ENCODE results near the gene KRTAP6-1.

GRCh38 chr21:30629200-30629599 lies 15.5 kb upstream of the KRTAP6-1 start:
- TF ChIP-seq, protein P1, sequence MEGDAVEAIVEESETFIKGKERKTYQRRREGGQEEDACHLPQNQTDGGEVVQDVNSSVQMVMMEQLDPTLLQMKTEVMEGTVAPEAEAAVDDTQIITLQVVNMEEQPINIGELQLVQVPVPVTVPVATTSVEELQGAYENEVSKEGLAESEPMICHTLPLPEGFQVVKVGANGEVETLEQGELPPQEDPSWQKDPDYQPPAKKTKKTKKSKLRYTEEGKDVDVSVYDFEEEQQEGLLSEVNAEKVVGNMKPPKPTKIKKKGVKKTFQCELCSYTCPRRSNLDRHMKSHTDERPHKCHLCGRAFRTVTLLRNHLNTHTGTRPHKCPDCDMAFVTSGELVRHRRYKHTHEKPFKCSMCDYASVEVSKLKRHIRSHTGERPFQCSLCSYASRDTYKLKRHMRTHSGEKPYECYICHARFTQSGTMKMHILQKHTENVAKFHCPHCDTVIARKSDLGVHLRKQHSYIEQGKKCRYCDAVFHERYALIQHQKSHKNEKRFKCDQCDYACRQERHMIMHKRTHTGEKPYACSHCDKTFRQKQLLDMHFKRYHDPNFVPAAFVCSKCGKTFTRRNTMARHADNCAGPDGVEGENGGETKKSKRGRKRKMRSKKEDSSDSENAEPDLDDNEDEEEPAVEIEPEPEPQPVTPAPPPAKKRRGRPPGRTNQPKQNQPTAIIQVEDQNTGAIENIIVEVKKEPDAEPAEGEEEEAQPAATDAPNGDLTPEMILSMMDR (IDR thresholded peaks at IDR 0.05 in 2 of 3, conservative IDR thresholded peaks at IDR 0.05 in 1 of 3; ENCODE audit: control insufficient read depth in 2 of 3, extremely low read depth in 1 of 3, insufficient read depth in 1 of 3, low read depth in 3 of 3, low read length in 3 of 3): no peak
- TF ChIP-seq SUZ12 (IDR thresholded peaks at IDR 0.05; ENCODE audit: unreplicated experiment) (no peak), E4F1 (IDR thresholded peaks at IDR 0.05; ENCODE audit: borderline replicate concordance, partially characterized antibody) (no peak)
- TF ChIP-seq, protein P2, sequence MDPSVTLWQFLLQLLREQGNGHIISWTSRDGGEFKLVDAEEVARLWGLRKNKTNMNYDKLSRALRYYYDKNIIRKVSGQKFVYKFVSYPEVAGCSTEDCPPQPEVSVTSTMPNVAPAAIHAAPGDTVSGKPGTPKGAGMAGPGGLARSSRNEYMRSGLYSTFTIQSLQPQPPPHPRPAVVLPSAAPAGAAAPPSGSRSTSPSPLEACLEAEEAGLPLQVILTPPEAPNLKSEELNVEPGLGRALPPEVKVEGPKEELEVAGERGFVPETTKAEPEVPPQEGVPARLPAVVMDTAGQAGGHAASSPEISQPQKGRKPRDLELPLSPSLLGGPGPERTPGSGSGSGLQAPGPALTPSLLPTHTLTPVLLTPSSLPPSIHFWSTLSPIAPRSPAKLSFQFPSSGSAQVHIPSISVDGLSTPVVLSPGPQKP (IDR thresholded peaks at IDR 0.05; ENCODE audit: low read depth, low read length): no peak

All from GM12878 (cell line).